HG03159 (cell line): Measurements from ENCODE around the gene ADAD2.

ENCODE experiments used
- ATAC-seq: cut with Tn5 transposase; IDR thresholded peaks from one replicate; pipeline ENCODE4 v1.9.1; 2021; ENCODE audit warnings: mild to moderate bottlenecking, moderate library complexity; ENCODE audit not compliant: unreplicated experiment

The ADAD2 gene

DNA sequence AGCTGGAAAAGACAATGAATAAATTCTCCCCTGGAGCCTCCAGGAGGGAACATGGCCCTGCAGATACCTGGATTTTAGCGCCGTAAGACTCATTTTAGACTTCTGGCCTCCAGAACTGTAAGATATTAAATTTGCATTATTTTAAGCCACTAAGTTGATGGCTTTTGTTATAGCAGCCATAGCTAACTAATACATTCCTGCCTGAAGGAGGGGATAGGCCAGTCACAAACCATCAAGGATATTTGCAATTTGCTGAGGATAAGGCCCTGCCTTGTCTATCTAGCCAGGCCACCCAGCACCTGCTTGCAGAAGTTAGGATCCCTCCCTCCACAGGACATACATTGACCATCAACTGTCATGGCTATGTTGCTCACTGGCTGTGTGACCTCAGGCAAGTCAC is 53.8 kb downstream of the ADAD2 start:
- ATAC-seq = no peak

DNA sequence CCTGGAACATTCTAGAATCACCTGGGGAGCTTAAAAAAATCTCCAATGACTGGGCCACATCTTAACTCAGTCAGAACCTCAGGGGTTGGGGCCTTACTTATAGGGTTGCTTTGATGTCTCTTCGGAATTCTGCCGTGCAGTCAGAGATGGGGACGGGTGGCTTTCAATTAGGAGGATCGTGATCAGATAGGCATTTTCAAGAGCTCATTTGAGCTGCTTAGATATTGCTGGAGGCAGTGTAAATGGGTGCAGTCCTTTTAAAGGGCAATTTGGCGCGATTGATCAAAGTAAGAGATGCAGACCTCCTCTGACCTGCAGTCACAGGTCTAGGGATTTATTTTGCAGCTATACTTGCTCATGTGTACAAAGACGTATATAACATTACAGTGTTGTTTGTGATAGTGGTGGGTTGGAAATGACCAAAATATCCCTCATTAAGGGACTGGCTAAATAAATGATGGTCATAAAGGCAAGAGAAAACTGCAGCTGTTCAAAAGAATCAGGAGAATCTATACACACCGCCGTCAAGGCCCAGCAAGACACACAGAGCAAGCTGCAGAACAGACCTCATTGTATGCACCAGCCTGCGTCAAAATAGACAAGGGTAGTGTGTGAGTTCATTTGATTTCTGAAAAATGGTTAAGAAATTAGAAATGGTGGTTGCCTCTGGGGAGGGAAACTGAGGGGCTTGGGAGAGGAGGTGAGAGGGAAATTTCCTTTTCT is 55.2 kb downstream of the ADAD2 start:
- ATAC-seq = no peak

DNA sequence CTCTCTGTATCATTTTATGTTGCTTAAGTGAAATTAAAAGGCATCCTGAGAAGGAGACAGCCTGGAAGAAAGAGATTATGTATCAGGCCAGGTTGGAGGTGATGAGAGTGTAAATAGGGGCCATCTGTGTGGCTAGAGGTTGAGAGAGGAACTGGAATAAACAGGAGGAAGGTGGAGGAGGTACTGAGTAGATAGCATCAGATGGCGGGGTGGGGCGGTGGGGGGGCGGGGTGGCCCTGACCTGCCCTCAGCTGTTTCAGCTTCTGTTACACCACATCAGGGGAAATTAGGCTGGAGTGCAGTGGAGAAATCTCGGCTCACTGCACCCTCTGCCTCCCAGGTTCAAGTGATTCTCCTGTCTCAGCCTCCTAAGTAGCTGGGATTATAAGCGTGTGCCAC is 55.7 kb downstream of the ADAD2 start:
- ATAC-seq = no peak
